ENCODE results near the gene CCNG1. TPM values are rescaled to one million over a fixed set of nuclear protein-coding genes. Genes with fewer than 3 reads are reported as not detected.
A peak's percentile ranks its signal among the peaks of the same experiment; 100 is the strongest.

Gene CCNG1
- total RNA-seq, 3 donors from 2014 or later (not counting 1 experiment from before 2014, with no cell fraction given): 71.7 to 100 (median 78.7) TPM

DNA sequence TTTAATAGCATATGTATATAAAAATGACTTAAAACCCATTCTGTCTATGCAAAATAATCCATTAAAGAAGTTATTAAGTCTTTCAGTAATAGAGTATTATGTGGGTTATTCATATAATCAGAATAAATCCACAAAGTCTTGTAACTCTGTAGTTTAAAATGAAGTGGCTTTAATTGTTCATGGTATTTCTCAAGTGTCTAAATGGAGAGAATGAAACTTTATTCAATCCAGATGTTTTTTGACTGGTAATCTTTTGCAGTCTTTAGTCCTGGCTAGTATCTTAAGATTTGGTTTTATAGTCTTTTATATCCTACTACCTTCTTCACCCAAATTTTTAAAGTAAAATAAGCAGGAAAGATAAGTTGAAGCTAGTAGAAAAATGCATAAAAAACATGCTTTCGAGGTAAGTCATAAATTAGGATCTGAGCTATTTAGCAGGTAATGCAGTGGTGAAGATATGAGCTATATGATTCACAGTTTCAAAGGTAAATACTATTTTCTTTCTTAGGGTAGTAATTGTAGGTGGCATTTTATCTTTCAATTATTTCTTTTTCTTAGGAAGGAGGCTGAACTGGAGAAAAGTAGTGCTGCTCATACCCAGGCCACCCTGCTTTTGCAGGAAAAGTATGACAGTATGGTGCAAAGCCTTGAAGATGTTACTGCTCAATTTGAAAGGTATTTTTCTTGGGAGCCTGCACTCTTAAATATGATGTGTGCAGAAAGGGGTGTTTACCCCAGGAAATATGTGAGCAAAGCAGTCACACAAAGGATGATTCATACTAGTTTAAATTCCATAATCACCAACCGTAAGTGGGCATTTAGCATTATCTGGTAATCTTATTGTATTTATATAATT is 41.0 kb downstream of the CCNG1 start:
- no peak overlapping the region for H3K4me3 Mint-ChIP-seq
- Histone ChIP-seq H3K27me3 (ENCODE audit: control insufficient read depth, insufficient read depth, low read length) (no peaks in the 10 kb centered on the region), H3K4me1 (ENCODE audit: control insufficient read depth, insufficient read depth, low read length) (no peaks in the 10 kb centered on the region), H3K9me3 (ENCODE audit: control insufficient read depth, insufficient read depth, low read length) (no peaks in the 10 kb centered on the region), H3K27ac (ENCODE audit: low read length) (no peak overlapping the region), H3K4me3 (ENCODE audit: low read length) (no peak overlapping the region), H3K36me3 (ENCODE audit: control insufficient read depth, insufficient read depth, low read length) (no peaks in the 10 kb centered on the region)
- intact Hi-C loops (cut with micrococcal nuclease): no loop called here
- 100% methylated on average over 1 of the region's 2 CpGs for WGBS (ENCODE audit: insufficient coverage)
- DNase-seq (no peak), ATAC-seq (no peak)
- H3K36me3 Mint-ChIP-seq: no peaks in the 10 kb centered on the region
- no peak overlapping the region for H3K27ac Mint-ChIP-seq
- no peaks in the 10 kb centered on the region for H3K4me1 Mint-ChIP-seq
- no peaks in the 10 kb centered on the region for H3K9me3 Mint-ChIP-seq
- no peaks in the 10 kb centered on the region for H3K27me3 Mint-ChIP-seq (ENCODE audit: low read depth in 2 of 2)
- TF ChIP-seq, protein P1, sequence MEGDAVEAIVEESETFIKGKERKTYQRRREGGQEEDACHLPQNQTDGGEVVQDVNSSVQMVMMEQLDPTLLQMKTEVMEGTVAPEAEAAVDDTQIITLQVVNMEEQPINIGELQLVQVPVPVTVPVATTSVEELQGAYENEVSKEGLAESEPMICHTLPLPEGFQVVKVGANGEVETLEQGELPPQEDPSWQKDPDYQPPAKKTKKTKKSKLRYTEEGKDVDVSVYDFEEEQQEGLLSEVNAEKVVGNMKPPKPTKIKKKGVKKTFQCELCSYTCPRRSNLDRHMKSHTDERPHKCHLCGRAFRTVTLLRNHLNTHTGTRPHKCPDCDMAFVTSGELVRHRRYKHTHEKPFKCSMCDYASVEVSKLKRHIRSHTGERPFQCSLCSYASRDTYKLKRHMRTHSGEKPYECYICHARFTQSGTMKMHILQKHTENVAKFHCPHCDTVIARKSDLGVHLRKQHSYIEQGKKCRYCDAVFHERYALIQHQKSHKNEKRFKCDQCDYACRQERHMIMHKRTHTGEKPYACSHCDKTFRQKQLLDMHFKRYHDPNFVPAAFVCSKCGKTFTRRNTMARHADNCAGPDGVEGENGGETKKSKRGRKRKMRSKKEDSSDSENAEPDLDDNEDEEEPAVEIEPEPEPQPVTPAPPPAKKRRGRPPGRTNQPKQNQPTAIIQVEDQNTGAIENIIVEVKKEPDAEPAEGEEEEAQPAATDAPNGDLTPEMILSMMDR (IDR thresholded peaks at IDR 0.05): no peak

DNA sequence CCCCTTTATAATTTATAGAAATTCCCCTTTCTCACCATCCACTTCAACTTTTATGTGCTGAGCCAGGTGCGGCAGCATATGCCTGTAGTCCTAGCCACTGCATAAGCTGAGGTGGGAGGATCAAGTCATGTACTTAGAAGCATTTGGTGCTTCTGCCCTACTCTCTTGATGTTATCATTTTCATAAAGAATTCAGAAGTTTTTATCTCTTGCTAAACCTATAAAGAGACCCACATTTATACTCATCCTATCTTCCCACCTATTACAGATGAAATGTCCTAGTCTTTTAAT is 41.5 kb downstream of the CCNG1 start:
- H3K27ac ChIP-seq (ENCODE audit: low read length): no peak overlapping the region
- intact Hi-C loops (cut with micrococcal nuclease): no loop called here
- DNase-seq (no peak), ATAC-seq (no peak)
- H3K4me3 ChIP-seq (ENCODE audit: low read length): no peak overlapping the region
- H3K27me3 ChIP-seq (ENCODE audit: control insufficient read depth, insufficient read depth, low read length): no peaks in the 10 kb centered on the region
- H3K4me1 ChIP-seq (ENCODE audit: control insufficient read depth, insufficient read depth, low read length): no peaks in the 10 kb centered on the region
- WGBS (ENCODE audit: insufficient coverage): 80% methylated on average over 1 of the region's 1 CpG
- Mint-ChIP-seq H3K4me1 (no peaks in the 10 kb centered on the region), H3K27me3 (ENCODE audit: low read depth in 2 of 2) (no peaks in the 10 kb centered on the region), H3K4me3 (no peak overlapping the region), H3K36me3 (no peaks in the 10 kb centered on the region), H3K9me3 (no peaks in the 10 kb centered on the region), H3K27ac (no peak overlapping the region)
- TF ChIP-seq, protein P1 (IDR thresholded peaks at IDR 0.05): no peak
- H3K9me3 ChIP-seq (ENCODE audit: control insufficient read depth, insufficient read depth, low read length): no peaks in the 10 kb centered on the region
- no peaks in the 10 kb centered on the region for H3K36me3 ChIP-seq (ENCODE audit: control insufficient read depth, insufficient read depth, low read length)

DNA sequence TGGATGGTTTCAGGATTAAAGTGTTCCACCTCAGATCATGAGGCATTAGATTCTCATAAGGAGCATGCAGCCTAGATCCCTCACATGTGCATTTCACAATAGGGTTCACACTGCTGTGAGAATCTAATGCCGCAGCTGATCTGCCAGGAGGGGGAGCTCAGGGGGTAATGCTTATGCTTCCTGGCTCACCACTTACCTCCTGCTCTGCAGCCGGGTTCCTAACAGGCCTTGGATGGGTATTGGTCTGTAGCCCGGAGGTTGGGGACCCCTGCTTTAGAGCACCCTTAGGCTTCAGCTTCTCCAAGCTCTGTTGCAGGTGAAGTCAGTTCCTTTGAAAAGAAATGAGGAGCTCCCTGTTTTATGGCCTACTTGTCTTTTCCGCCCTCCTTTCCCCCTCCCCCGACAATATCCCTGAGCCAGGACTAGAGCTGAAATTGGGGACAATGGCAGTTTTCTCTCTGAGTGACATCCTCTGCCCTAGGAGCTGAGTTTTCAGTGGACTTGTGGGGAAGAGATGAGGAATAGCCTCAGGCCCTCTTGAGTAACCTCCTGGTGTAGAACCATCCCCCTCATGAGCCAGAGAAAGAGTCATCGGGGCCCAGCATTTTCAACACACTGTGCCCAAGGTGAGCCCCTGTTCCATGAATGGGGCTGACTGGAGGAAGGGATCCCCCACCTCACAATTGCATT is 51.8 kb downstream of the CCNG1 start:
- DNase-seq: peak in 1 of 2 donors; percentile 52
- no peak overlapping the region for H3K4me3 Mint-ChIP-seq
- no peak overlapping the region for H3K4me3 ChIP-seq (ENCODE audit: low read length)
- peak in 1 of 3 donors; percentile 46 for ATAC-seq
- H3K36me3 Mint-ChIP-seq: no peaks in the 10 kb centered on the region
- H3K4me1 Mint-ChIP-seq: no peaks in the 10 kb centered on the region
- intact Hi-C loops (cut with micrococcal nuclease): no loop called here
- H3K27ac Mint-ChIP-seq: no peak overlapping the region
- H3K27ac ChIP-seq (ENCODE audit: low read length): no peak overlapping the region
- H3K27me3 ChIP-seq (ENCODE audit: control insufficient read depth, insufficient read depth, low read length): no peaks in the 10 kb centered on the region
- H3K9me3 ChIP-seq (ENCODE audit: control insufficient read depth, insufficient read depth, low read length): no peaks in the 10 kb centered on the region
- no peaks in the 10 kb centered on the region for H3K9me3 Mint-ChIP-seq
- no peaks in the 10 kb centered on the region for H3K4me1 ChIP-seq (ENCODE audit: control insufficient read depth, insufficient read depth, low read length)
- H3K27me3 Mint-ChIP-seq (ENCODE audit: low read depth in 2 of 2): no peaks in the 10 kb centered on the region
- WGBS (ENCODE audit: insufficient coverage): 94% methylated on average over 6 of the region's 6 CpGs
- H3K36me3 ChIP-seq (ENCODE audit: control insufficient read depth, insufficient read depth, low read length): no peaks in the 10 kb centered on the region
- TF ChIP-seq, protein P1 (IDR thresholded peaks at IDR 0.05): no peak
